ENCODE results near the gene MEIS2. TPM values are rescaled to one million over a fixed set of nuclear protein-coding genes. Genes with fewer than 3 reads are reported as not detected.

Gene MEIS2
- polyA plus RNA-seq, 1 donor from 2014 or later: 825 TPM

DNA sequence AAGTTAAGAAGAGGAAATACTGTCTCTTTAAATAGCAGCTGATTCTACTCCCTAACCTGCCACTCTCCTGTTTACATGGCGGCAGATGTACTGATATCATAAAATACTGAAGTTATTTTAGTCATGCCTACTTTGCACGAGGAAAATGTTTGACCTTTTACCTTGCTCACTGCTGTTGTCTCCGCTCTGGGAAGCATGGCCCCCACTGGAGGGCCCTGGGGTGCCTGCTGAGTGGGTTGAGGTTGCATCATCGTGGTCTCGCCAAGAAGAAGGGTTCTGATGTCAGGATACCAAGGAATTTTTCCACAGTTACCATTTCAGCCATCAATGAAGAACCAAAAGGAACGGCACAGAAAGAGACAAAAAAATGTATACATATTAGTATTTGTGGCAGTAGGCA lies 16.7 kb downstream of the MEIS2 start:
- peak overlapping the region; percentile 99 for H3K27ac ChIP-seq (ENCODE audit: low read length)
- H3K9ac ChIP-seq (ENCODE audit: low read length): peak overlapping the region; percentile 100
- no peaks in the 10 kb centered on the region for H3K9me3 ChIP-seq (ENCODE audit: low read length)
- peak overlapping the region; percentile 97 for H3K4me2 ChIP-seq (ENCODE audit: low read length)
- H4K20me1 ChIP-seq (ENCODE audit: insufficient read depth): peaks cover 89% of the 10 kb centered on the region
- H2AFZ ChIP-seq (ENCODE audit: low read depth, low read length): no peak overlapping the region
- H3K9me2 ChIP-seq (ENCODE audit: insufficient read depth, low read length): no peaks in the 10 kb centered on the region
- no peaks in the 10 kb centered on the region for H3K27me3 ChIP-seq (ENCODE audit: insufficient read depth, low read depth, low read length)
- H3K36me3 ChIP-seq (ENCODE audit: insufficient read depth, low read length): peaks cover 12% of the 10 kb centered on the region
- peak overlapping the region; percentile 93 for H3K4me3 ChIP-seq (ENCODE audit: low read length)
- no peak for TF ChIP-seq RAD21 (conservative IDR thresholded peaks at IDR 0.05)
- TF ChIP-seq POLR2AphosphoS5 (IDR thresholded peaks at IDR 0.05): peak; percentile 38
- TF ChIP-seq, protein P1, sequence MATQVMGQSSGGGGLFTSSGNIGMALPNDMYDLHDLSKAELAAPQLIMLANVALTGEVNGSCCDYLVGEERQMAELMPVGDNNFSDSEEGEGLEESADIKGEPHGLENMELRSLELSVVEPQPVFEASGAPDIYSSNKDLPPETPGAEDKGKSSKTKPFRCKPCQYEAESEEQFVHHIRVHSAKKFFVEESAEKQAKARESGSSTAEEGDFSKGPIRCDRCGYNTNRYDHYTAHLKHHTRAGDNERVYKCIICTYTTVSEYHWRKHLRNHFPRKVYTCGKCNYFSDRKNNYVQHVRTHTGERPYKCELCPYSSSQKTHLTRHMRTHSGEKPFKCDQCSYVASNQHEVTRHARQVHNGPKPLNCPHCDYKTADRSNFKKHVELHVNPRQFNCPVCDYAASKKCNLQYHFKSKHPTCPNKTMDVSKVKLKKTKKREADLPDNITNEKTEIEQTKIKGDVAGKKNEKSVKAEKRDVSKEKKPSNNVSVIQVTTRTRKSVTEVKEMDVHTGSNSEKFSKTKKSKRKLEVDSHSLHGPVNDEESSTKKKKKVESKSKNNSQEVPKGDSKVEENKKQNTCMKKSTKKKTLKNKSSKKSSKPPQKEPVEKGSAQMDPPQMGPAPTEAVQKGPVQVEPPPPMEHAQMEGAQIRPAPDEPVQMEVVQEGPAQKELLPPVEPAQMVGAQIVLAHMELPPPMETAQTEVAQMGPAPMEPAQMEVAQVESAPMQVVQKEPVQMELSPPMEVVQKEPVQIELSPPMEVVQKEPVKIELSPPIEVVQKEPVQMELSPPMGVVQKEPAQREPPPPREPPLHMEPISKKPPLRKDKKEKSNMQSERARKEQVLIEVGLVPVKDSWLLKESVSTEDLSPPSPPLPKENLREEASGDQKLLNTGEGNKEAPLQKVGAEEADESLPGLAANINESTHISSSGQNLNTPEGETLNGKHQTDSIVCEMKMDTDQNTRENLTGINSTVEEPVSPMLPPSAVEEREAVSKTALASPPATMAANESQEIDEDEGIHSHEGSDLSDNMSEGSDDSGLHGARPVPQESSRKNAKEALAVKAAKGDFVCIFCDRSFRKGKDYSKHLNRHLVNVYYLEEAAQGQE (IDR thresholded peaks at IDR 0.05; ENCODE audit: borderline replicate concordance): peak; percentile 72
- TF ChIP-seq EZH2 (IDR thresholded peaks at IDR 0.05; ENCODE audit: borderline replicate concordance, insufficient read depth, low read length, poor library complexity, severe bottlenecking): no peak
- peaks cover 100% of the 10 kb centered on the region for H3K79me2 ChIP-seq (replicated peaks; ENCODE audit: insufficient read depth, low read length)
- peaks cover 7% of the 10 kb centered on the region for H3F3A ChIP-seq (ENCODE audit: insufficient read depth, low read length, poor library complexity, severe bottlenecking)

DNA sequence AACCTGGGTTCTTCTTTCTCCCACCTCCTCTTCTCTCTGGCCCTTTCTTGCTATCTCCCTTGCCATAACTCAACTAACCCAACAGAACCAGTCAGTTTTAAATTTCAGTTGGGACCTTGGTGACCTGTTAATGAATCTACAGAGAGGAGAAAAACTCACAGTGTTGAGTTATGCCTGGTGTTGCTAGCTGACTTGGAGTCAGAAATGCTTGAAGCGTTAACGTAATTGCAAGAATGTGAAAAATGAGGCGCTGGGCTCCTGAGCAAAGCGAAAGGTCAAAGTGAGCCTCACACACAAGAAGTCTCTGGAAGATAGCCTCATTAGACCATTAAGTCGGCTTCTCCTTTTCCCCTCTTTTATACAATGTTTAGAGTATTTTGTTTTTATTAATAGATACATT lies 18.4 kb downstream of the MEIS2 start:
- Histone ChIP-seq H3K4me2 (ENCODE audit: low read length) (peak overlapping the region; percentile 97), H3K4me3 (ENCODE audit: low read length) (peak overlapping the region; percentile 93), H3K36me3 (ENCODE audit: insufficient read depth, low read length) (peaks cover 10% of the 10 kb centered on the region), H3K79me2 (replicated peaks; ENCODE audit: insufficient read depth, low read length) (peaks cover 100% of the 10 kb centered on the region), H3K27ac (ENCODE audit: low read length) (peak overlapping the region; percentile 99), H4K20me1 (ENCODE audit: insufficient read depth) (peaks cover 91% of the 10 kb centered on the region), H3K9me2 (ENCODE audit: insufficient read depth, low read length) (no peaks in the 10 kb centered on the region), H3K9me3 (ENCODE audit: low read length) (no peaks in the 10 kb centered on the region), H3K27me3 (ENCODE audit: insufficient read depth, low read depth, low read length) (no peaks in the 10 kb centered on the region), H2AFZ (ENCODE audit: low read depth, low read length) (no peak overlapping the region), H3K9ac (ENCODE audit: low read length) (peak overlapping the region; percentile 100), H3F3A (ENCODE audit: insufficient read depth, low read length, poor library complexity, severe bottlenecking) (peaks cover 3% of the 10 kb centered on the region)
- TF ChIP-seq POLR2AphosphoS5 (IDR thresholded peaks at IDR 0.05): peak; percentile 39
- TF ChIP-seq EP300 (conservative IDR thresholded peaks at IDR 0.05; ENCODE audit: poor library complexity, severe bottlenecking): no peak

- peaks cover 100% of the 10 kb centered on the region for H3K79me2 ChIP-seq (replicated peaks; ENCODE audit: insufficient read depth, low read length)
- H3K27ac ChIP-seq (ENCODE audit: low read length): peak overlapping the region; percentile 99
- no peaks in the 10 kb centered on the region for H3K9me3 ChIP-seq (ENCODE audit: low read length)
- peaks cover 92% of the 10 kb centered on the region for H4K20me1 ChIP-seq (ENCODE audit: insufficient read depth)
- no peak for TF ChIP-seq TAF1 (IDR thresholded peaks at IDR 0.05; ENCODE audit: low read depth)
- TF ChIP-seq, protein P1 (IDR thresholded peaks at IDR 0.05; ENCODE audit: borderline replicate concordance): peak; percentile 0
- no peaks in the 10 kb centered on the region for H3K27me3 ChIP-seq (ENCODE audit: insufficient read depth, low read depth, low read length)
- H3K9me2 ChIP-seq (ENCODE audit: insufficient read depth, low read length): no peaks in the 10 kb centered on the region
- peak overlapping the region; percentile 100 for H3K9ac ChIP-seq (ENCODE audit: low read length)
- H3K4me3 ChIP-seq (ENCODE audit: low read length): peak overlapping the region; percentile 93
- H2AFZ ChIP-seq (ENCODE audit: low read depth, low read length): no peak overlapping the region
- H3K36me3 ChIP-seq (ENCODE audit: insufficient read depth, low read length): peaks cover 10% of the 10 kb centered on the region
- H3K4me2 ChIP-seq (ENCODE audit: low read length): peak overlapping the region; percentile 41
- peaks cover 3% of the 10 kb centered on the region for H3F3A ChIP-seq (ENCODE audit: insufficient read depth, low read length, poor library complexity, severe bottlenecking)
These were observed 20.0 kb downstream of the MEIS2 start for GRCh38 chr15:37080261-37080921.
